SK-N-SH (cell line): ENCODE results near the gene FBXO31. TPM values are rescaled to one million over a fixed set of nuclear protein-coding genes. Genes with fewer than 3 reads are reported as not detected.

ENCODE experiments used
- CTCF ChIA-PET: fragments of 300-600, 350-600 bp; formaldehyde crosslinking; extraction: SDS; loops from one replicate; lab custom pipeline; 2021; lab: Yijun Ruan, JAX
- POLR2A ChIA-PET: fragments of 350-600 bp; sonication (Branson Sonifier 250); formaldehyde crosslinking; extraction: SDS; loops from one replicate; lab custom pipeline; 2020; ENCODE audit warnings: antibody characterized with exemption, inconsistent platforms; lab: Yijun Ruan, JAX
- DNase-seq: peaks from one replicate; pipeline ENCODE4 v3.0.0; 2012
- H2AFZ ChIP-seq: fragments of 200-600 bp; sonication (generic); 2 replicates; pipeline ENCODE4 v1.8.1; 2016; ENCODE audit warnings: antibody characterized with exemption, mild to moderate bottlenecking, low read depth
- H3F3A ChIP-seq: fragments of 200-600 bp; sonication (generic); replicated peaks from 2 replicates; pipeline ENCODE3; 2016; ENCODE audit warnings: antibody characterized with exemption, mild to moderate bottlenecking; ENCODE audit not compliant: insufficient read depth
- H3K27ac ChIP-seq, 2 experiments: fragments of 200-500 bp in 1 of 2; fragments of 200-600 bp in 1 of 2; sonication (Bioruptor generic) in 1 of 2; sonication (generic), shearing (Covaris generic) in 1 of 2; 2 replicates each; pipeline versions ENCODE4 v1.5.1 to v1.6.1; 2014 to 2016; ENCODE audit warnings: low read depth in 2 of 2, inconsistent platforms in 1 of 2, low read length in 1 of 2, mild to moderate bottlenecking in 1 of 2, mixed read lengths in 1 of 2
- H3K27me3 ChIP-seq: fragments of 200-600 bp; sonication (generic), shearing (Covaris generic); 2 replicates; pipeline ENCODE4 v1.6.1; 2016; ENCODE audit warnings: mixed run types; ENCODE audit not compliant: insufficient read depth
- H3K36me3 ChIP-seq, 2 experiments: fragments of 200-500 bp in 1 of 2; fragments of 200-600 bp in 1 of 2; sonication (Bioruptor generic) in 1 of 2; sonication (generic) in 1 of 2; replicated peaks in 1 of 2; 2 replicates each; pipeline versions ENCODE3 to v1.5.1; 2014 to 2016; ENCODE audit warnings: low read length in 1 of 2, mild to moderate bottlenecking in 1 of 2; ENCODE audit not compliant: insufficient read depth in 2 of 2, control insufficient read depth in 1 of 2
- H3K4me1 ChIP-seq, 2 experiments: fragments of 200-500 bp in 1 of 2; fragments of 200-600 bp in 1 of 2; sonication (Bioruptor generic) in 1 of 2; sonication (generic), shearing (Covaris generic) in 1 of 2; 2 replicates each; pipeline versions ENCODE4 v1.5.1 to v1.6.1; 2014 to 2016; ENCODE audit warnings: low read depth in 1 of 2, low read length in 1 of 2, mixed run types in 1 of 2; ENCODE audit not compliant: insufficient read depth in 2 of 2, control insufficient read depth in 1 of 2
- H3K4me2 ChIP-seq: fragments of 200-600 bp; sonication (generic), shearing (Covaris generic); 2 replicates; pipeline ENCODE4 v1.6.1; 2017; ENCODE audit warnings: mixed run types
- H3K4me3 ChIP-seq, 2 experiments: fragments of 200-500 bp in 1 of 2; fragments of 200-600 bp in 1 of 2; sonication (Bioruptor generic) in 1 of 2; sonication (generic), shearing (Covaris generic) in 1 of 2; 2 replicates each; pipeline versions ENCODE4 v1.5.1 to v1.8.1; 2014 to 2016; ENCODE audit warnings: low read depth in 2 of 2, inconsistent platforms in 1 of 2, low read length in 1 of 2, mild to moderate bottlenecking in 1 of 2, mixed read lengths in 1 of 2, moderate library complexity in 1 of 2
- H3K79me2 ChIP-seq: fragments of 200-600 bp; sonication (generic); 2 replicates; pipeline ENCODE4 v1.8.1; 2017; ENCODE audit warnings: mild to moderate bottlenecking; ENCODE audit not compliant: insufficient read depth
- H3K9ac ChIP-seq: fragments of 200-600 bp; sonication (generic); 2 replicates; pipeline ENCODE4 v1.6.1; 2017; ENCODE audit warnings: mixed run types
- H3K9me2 ChIP-seq: fragments of 200-600 bp; sonication (generic); 2 replicates; pipeline ENCODE4 v1.6.1; 2017; ENCODE audit warnings: mixed run types
- H3K9me3 ChIP-seq: fragments of 200-600 bp; sonication (generic); 2 replicates; pipeline ENCODE4 v1.6.1; 2017; ENCODE audit warnings: mixed run types, mild to moderate bottlenecking, moderate library complexity
- H4K20me1 ChIP-seq: fragments of 200-600 bp; sonication (generic); 2 replicates; pipeline ENCODE4 v1.6.1; 2017; ENCODE audit warnings: mild to moderate bottlenecking, mixed run types; ENCODE audit not compliant: insufficient read depth
- ELF1 ChIP-seq: IDR thresholded peaks from 2 replicates; pipeline ENCODE4 v1.4.0; 2012
- EP300 ChIP-seq, 2 experiments: IDR thresholded peaks; 2 replicates each; pipeline versions ENCODE4 v1.4.0 to v1.6.1; 2012; ENCODE audit warnings: borderline replicate concordance in 1 of 2, low read depth in 1 of 2, low read length in 1 of 2
- FOXJ3 ChIP-seq: sonication (generic); formaldehyde crosslinking; IDR thresholded peaks from 2 replicates; pipeline ENCODE4 v1.5.1; 2020; ENCODE audit warnings: mild to moderate bottlenecking, missing genetic modification reagents
- FOXM1 ChIP-seq: IDR thresholded peaks from 2 replicates; pipeline ENCODE4 v1.4.0; 2012; ENCODE audit warnings: low read depth, mild to moderate bottlenecking
- GATA2 ChIP-seq: sonication (generic); formaldehyde crosslinking; IDR thresholded peaks from 2 replicates; pipeline ENCODE4 v1.5.0; 2020; ENCODE audit warnings: mild to moderate bottlenecking, missing genetic modification reagents
- IRF3 ChIP-seq: fragments of 150-350 bp; IDR thresholded peaks from 2 replicates; pipeline ENCODE4 v1.6.1; 2016; ENCODE audit warnings: mild to moderate bottlenecking, low read depth, low read length
- JUND ChIP-seq: IDR thresholded peaks from 2 replicates; pipeline ENCODE4 v1.4.0; 2012
- MAX ChIP-seq: IDR thresholded peaks from 2 replicates; pipeline ENCODE4 v1.4.0; 2012; ENCODE audit warnings: low read depth
- NRF1 ChIP-seq: IDR thresholded peaks from 2 replicates; pipeline ENCODE4 v1.6.1; 2012; ENCODE audit warnings: low read depth, mild to moderate bottlenecking, low read length
- POLR2AphosphoS5 ChIP-seq: IDR thresholded peaks from 2 replicates; pipeline ENCODE4 v1.6.1; 2012; ENCODE audit warnings: low read depth, low read length
- REST ChIP-seq: IDR thresholded peaks from 2 replicates; pipeline ENCODE4 v1.6.1; 2012; ENCODE audit warnings: mild to moderate bottlenecking, low read depth, low read length, moderate library complexity
- RXRA ChIP-seq: IDR thresholded peaks from 2 replicates; pipeline ENCODE4 v1.4.0; 2012; ENCODE audit warnings: low read depth, mild to moderate bottlenecking, borderline replicate concordance
- SIN3A ChIP-seq: IDR thresholded peaks from 2 replicates; pipeline ENCODE4 v1.6.1; 2012; ENCODE audit warnings: low read depth, mild to moderate bottlenecking, low read length, moderate library complexity, borderline replicate concordance
- SMC3 ChIP-seq: IDR thresholded peaks from 2 replicates; pipeline ENCODE4 v1.6.1; 2012; ENCODE audit warnings: low read depth, low read length, improper control_type of control experiment
- TCF12 ChIP-seq: IDR thresholded peaks from 2 replicates; pipeline ENCODE4 v1.4.0; 2012
- TEAD4 ChIP-seq: IDR thresholded peaks from 2 replicates; pipeline ENCODE4 v1.4.0; 2012; ENCODE audit warnings: mild to moderate bottlenecking, borderline replicate concordance; ENCODE audit not compliant: insufficient read depth
- YY1 ChIP-seq: IDR thresholded peaks from 2 replicates; pipeline ENCODE4 v1.4.0; 2012; ENCODE audit warnings: low read depth, mild to moderate bottlenecking
- WGBS: methylation state at CpG from one replicate; pipeline ENCODE4 v1.1.6; 2017; ENCODE audit warnings: low lambda C conversion rate; 5-methylcytosine and 5-hydroxymethylcytosine counted together
- polyA plus RNA-seq, 3 experiments: library from polyadenylated mRNA; depleted of rRNA; stranded (reverse); fragments of >200 nt; gene quantifications; 2 replicates each; pipeline ENCODE4 v1.2.3, GENCODE V29; 2012
- TF ChIP-seq, protein P1 (sequence below): fragments of 200-600 bp; sonication (generic); IDR thresholded peaks from 2 replicates; pipeline ENCODE4 v1.6.1; 2017; ENCODE audit warnings: antibody characterized with exemption, mild to moderate bottlenecking, moderate library complexity

The FBXO31 gene
- polyA plus RNA-seq, 1 of the 3 experiments (the other 2 are of a cell fraction) = 14.2 TPM

- POLR2A ChIA-PET = interaction anchor here (0.9 to 1.7 kb wide), 4 partner anchors 33 to 70 kb away, joined by 4 to 15 read pairs (median 5); partner anchors contain the start of gene FBXO31
Observed at GRCh38 chr16:87317750-87318644, 65.6 kb downstream of the FBXO31 start.

More at GRCh38 chr16:87317750-87318644, 65.6 kb downstream of the FBXO31 start:
- H3K9me2 ChIP-seq = no peaks in the 10 kb centered on the region
- H3K36me3 ChIP-seq = peaks cover 0 to 5% of the 10 kb centered on the region in 2 experiments
- H3K4me2 ChIP-seq = peak overlapping the region; percentile 85
- H3K27ac ChIP-seq = peak overlapping the region; percentile 66 to 77
- H3F3A ChIP-seq = peaks cover 13% of the 10 kb centered on the region
- TF ChIP-seq YY1 (no peak), FOXM1 (no peak), FOXJ3 (CRISPR knock-in tag) (no peak), JUND (no peak), POLR2AphosphoS5 (no peak), TEAD4 (no peak), GATA2 (CRISPR knock-in tag) (no peak), REST (no peak), RXRA (no peak), TCF12 (no peak), IRF3 (no peak), NRF1 (no peak), SIN3A (no peak), EP300 (IDR thresholded peaks at IDR 0.05; ENCODE audit: borderline replicate concordance in 1 of 2, low read depth in 1 of 2, low read length in 1 of 2) (no peak), MAX (no peak), SMC3 (no peak), ELF1 (no peak)
- TF ChIP-seq, protein P1, sequence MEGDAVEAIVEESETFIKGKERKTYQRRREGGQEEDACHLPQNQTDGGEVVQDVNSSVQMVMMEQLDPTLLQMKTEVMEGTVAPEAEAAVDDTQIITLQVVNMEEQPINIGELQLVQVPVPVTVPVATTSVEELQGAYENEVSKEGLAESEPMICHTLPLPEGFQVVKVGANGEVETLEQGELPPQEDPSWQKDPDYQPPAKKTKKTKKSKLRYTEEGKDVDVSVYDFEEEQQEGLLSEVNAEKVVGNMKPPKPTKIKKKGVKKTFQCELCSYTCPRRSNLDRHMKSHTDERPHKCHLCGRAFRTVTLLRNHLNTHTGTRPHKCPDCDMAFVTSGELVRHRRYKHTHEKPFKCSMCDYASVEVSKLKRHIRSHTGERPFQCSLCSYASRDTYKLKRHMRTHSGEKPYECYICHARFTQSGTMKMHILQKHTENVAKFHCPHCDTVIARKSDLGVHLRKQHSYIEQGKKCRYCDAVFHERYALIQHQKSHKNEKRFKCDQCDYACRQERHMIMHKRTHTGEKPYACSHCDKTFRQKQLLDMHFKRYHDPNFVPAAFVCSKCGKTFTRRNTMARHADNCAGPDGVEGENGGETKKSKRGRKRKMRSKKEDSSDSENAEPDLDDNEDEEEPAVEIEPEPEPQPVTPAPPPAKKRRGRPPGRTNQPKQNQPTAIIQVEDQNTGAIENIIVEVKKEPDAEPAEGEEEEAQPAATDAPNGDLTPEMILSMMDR = no peak
- peak overlapping the region; percentile 90 to 93 for H3K4me3 ChIP-seq
- 6% methylated on average over 28 of the region's 28 CpGs for WGBS
- CTCF ChIA-PET = interaction anchor here (0.6 to 1.8 kb wide), 10 partner anchors 14 to 318 kb away, joined by 3 to 5 read pairs (median 4); no protein-coding TSS in a partner anchor
- peak overlapping the region; percentile 86; the same call in 1 of the 2 replicates for H2AFZ ChIP-seq
- no peaks in the 10 kb centered on the region for H3K9me3 ChIP-seq
- DNase-seq = peak; percentile 75
- peaks cover 0 to 7% of the 10 kb centered on the region in 2 experiments; a peak in 2 of 4 replicates for H3K4me1 ChIP-seq
- no peaks in the 10 kb centered on the region for H4K20me1 ChIP-seq
- H3K9ac ChIP-seq = peak overlapping the region; percentile 98
- H3K27me3 ChIP-seq = no peaks in the 10 kb centered on the region
- peaks cover 18% of the 10 kb centered on the region for H3K79me2 ChIP-seq
